HG03175 (cell line): ENCODE measurements around the gene SPPL3.
"Not testable (repeated sequence)": the region's sequence is repeated elsewhere in the genome, so short reads cannot be mapped to it uniquely, and the experiment has no call there.

Experiments used
- ATAC-seq: cut with Tn5 transposase; IDR thresholded peaks from one replicate; pipeline ENCODE4 v1.9.1; 2021; ENCODE audit warnings: mild to moderate bottlenecking, moderate library complexity; ENCODE audit not compliant: unreplicated experiment

The SPPL3 gene

GRCh38 chr12:120921637-120922036, 17.5 kb upstream of the SPPL3 start:
- no peak for ATAC-seq

- no peak for ATAC-seq
Observed at GRCh38 chr12:120920178-120920577, 16.0 kb upstream of the SPPL3 start.

GRCh38 chr12:120917748-120918147, 13.6 kb upstream of the SPPL3 start:
- ATAC-seq = no peak

- no peak for ATAC-seq
Observed at GRCh38 chr12:120916561-120916960, 12.4 kb upstream of the SPPL3 start.

GRCh38 chr12:120914794-120915193, 10.6 kb upstream of the SPPL3 start:
- ATAC-seq = no peak

- no peak for ATAC-seq
Observed at GRCh38 chr12:120909633-120910298, 5.6 kb upstream of the SPPL3 start.

- ATAC-seq = no peak
Observed at GRCh38 chr12:120905856-120906384, 1.8 kb upstream of the SPPL3 start.

GRCh38 chr12:120903412-120904196, 554 bp downstream of the SPPL3 start:
- peak; percentile 48 for ATAC-seq

GRCh38 chr12:120902846-120903411, 1.2 kb downstream of the SPPL3 start:
- no peak for ATAC-seq

- no peak for ATAC-seq
Observed at GRCh38 chr12:120901818-120902217, 2.3 kb downstream of the SPPL3 start.

GRCh38 chr12:120901101-120901500, 3.1 kb downstream of the SPPL3 start:
- ATAC-seq = not testable (repeated sequence)

GRCh38 chr12:120895532-120895931, 8.6 kb downstream of the SPPL3 start:
- no peak for ATAC-seq

GRCh38 chr12:120892265-120892664, 11.9 kb downstream of the SPPL3 start:
- no peak for ATAC-seq

- no peak for ATAC-seq
Observed at GRCh38 chr12:120890963-120891362, 13.2 kb downstream of the SPPL3 start.

- ATAC-seq = no peak
Observed at GRCh38 chr12:120887253-120888043, 16.7 kb downstream of the SPPL3 start.

- peak; percentile 88 for ATAC-seq
Observed at GRCh38 chr12:120886199-120887018, 17.7 kb downstream of the SPPL3 start.

GRCh38 chr12:120885521-120885920, 18.6 kb downstream of the SPPL3 start:
- no peak for ATAC-seq

GRCh38 chr12:120884644-120885043, 19.5 kb downstream of the SPPL3 start:
- no peak for ATAC-seq

- ATAC-seq = no peak
Observed at GRCh38 chr12:120882055-120882555, 22.1 kb downstream of the SPPL3 start.

- ATAC-seq = no peak
Observed at GRCh38 chr12:120879718-120880300, 24.3 kb downstream of the SPPL3 start.
